GM19397 (cell line): Measurements from ENCODE around the gene METTL25.

Source experiments
- ATAC-seq: cut with Tn5 transposase; IDR thresholded peaks from one replicate; pipeline ENCODE4 v1.9.1; 2021; ENCODE audit warnings: mild to moderate bottlenecking, moderate library complexity; ENCODE audit not compliant: unreplicated experiment

The METTL25 gene

GRCh38 chr12:82400819-82401218 is 42.5 kb downstream of the METTL25 start:
- no peak for ATAC-seq

GRCh38 chr12:82406651-82407050 is 48.3 kb downstream of the METTL25 start:
- no peak for ATAC-seq

DNA sequence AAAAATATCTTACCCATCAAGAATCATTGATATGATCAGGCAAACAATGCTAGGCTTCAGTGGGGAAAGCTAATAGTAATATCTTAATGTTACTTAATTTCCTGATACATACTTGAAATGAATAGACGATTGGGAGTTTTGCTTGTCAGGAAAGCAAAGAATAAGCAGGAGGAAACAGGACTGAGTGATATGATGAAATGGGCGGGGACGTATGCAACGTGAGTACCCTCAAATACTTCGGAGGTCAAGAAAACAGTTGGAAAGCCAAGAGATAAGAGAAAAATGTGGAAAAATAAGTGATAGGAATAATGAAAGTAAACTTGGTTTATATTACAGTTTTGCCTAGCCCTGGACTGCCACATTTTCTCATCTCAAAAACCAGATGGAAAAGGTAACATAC is 49.2 kb downstream of the METTL25 start:
- ATAC-seq = no peak

DNA sequence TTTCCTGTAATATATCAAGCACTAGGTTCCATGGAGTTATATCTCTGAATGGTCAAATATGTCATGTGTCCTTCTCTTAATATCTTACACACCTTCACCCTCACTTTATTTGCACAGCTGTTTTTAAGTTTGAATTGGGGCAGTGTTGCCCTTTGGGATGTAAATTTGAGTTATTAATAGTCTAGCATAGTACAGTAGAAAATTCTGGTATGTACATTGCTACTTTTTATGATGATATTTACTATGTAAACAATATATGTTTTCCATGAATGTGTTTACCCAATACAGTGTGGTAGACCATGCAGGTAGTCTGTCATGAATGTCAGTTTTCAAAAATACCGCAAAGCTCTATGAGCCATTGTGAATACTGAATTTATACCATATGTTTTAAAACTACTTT is 50.5 kb downstream of the METTL25 start:
- no peak for ATAC-seq

DNA sequence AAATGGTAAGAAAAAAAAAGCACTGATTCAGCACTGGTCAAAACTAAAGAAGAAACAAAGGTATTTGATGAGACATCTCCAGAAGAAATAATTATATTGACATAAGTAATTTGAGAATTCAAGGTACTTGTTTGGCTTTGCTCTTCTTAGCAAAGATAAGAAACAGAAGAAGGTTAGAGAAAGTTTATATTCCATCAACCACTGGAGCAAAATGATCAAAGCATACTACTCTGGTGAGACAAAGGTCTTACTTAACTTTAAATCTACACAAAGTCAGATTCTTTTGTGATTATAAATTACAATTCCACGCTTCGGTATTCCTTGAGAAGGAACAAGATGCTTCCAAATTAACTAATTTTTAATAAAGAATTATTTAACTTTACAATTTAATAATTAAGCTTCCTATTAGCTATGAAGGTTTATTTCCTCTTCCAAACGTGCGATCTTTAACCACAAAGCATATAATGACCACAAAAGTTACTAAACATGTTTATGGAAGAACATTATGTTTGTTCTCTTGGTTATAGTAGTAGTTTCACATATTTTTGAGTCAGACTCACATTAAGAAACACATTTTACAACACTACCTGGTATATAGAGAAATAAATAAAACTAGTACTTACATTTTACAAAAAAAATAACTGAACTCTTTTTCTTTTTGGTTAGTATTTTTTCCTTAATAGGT is 53.4 kb downstream of the METTL25 start:
- ATAC-seq = no peak

DNA sequence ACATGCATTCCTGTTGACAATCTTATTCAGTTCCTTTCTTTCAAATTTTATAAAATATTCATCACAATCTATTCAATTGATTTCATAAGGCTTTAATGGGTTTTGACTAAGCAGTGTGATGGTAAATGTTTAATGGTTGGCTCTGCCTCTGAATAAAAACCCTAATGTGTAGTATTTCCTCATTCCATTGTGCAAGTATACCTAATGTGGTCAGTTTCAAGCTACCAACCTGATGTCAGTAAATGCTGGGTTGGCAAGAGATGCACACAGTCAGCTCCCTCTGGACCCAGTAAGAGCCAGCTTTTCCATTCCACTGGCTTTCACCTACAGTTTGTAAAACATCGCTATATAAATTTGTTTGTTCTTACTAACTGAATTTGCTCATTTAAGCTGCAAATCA is 53.9 kb downstream of the METTL25 start:
- ATAC-seq = no peak

DNA sequence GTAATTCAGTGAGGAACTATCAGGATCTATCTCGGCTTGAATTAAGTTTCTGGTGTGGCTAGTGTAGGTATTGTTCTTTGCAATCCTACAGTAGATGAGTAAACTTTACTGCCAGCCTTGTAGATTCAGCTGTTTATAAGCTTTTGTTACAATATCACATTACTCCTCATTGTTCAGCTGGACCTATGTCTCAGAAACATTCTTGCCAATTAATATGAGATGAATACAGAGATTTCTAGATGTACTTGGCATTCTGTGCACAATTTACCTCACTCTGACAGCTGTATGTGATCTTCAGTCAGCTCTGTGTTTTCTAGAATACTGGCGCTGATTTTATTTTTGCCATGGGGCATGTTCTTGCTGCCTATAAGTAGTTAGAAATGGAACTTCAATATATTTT is 55.7 kb downstream of the METTL25 start:
- no peak for ATAC-seq

DNA sequence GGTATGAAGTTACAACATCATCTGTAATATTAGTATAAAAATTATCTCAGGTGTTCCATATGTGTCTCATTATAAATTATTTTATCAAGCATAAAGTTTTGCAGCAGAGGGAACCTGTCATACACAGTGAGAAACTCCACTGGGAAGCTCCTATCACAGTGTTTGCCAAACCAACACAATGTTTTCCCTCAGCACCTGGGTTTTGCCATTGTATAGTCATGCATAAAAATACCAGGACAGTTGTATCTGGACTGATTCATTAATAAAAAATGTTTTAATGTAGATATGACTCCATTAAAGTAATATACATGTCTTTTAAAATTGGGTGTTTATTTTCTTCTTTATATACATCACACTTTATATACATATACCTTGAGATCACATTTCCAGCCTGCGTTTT is 56.6 kb downstream of the METTL25 start:
- no peak for ATAC-seq

GRCh38 chr12:82415402-82415801 is 57.1 kb downstream of the METTL25 start:
- no peak for ATAC-seq

DNA sequence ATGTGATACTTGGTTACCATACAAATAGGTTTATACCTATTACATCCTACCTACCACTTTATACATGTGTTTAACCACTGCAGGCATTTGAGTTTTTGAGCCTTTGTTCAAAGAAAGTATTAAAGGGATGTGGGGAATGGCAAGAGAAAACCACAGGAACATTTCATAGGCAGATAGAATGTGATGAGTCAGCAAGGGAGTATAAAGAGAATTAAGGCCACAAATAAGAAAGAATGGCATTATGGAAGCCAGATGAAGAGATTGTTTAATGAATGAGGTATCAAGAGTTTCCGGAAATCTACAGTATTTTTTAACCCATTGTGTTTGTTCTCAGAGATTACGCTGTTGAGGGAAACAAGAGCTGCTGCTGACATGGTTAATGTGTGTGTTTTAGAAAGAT is 66.9 kb downstream of the METTL25 start:
- no peak for ATAC-seq

DNA sequence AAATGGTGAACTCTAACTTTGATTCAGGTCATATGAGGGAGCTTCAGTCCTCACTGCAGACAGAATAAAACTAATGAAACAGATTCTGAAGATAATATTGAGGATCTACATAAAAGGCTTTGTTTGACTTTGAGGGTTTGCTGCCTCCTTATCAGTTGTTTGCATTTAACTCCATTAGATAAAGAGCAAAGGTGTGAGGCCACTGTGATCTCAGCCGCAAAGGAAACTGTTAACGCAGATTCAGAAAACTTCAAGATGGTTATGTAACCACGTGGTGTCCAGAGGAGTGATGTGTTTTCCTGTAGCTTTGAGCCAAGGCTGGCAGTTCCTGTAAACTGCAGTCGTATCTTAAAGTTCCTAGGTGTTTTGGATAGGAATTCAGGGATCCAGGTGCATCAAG is 67.8 kb downstream of the METTL25 start:
- ATAC-seq = no peak

DNA sequence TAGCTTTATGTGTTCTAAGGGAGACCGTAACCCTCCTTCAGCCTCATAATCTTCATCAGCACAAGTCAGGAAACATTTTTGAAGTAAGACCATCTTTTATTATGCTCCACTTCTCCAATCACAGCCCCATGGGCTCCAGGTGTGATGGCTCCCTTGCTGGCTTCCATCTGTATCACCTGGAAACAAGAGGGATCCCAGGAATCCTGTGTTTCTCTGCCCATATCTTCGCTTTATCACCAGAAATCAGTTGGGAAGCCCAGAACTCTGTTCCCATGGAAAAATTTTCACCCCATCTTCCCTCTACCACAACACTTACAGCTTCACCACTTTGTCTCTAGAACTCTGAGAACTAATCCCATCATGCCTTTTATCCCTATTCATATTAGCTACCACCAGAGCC is 68.3 kb downstream of the METTL25 start:
- ATAC-seq = no peak

GRCh38 chr12:82430541-82431145 is 72.3 kb downstream of the METTL25 start:
- no peak for ATAC-seq

GRCh38 chr12:82434392-82434911 is 76.1 kb downstream of the METTL25 start:
- ATAC-seq = no peak

- no peak for ATAC-seq
Measured at GRCh38 chr12:82436354-82436753, 78.0 kb downstream of the METTL25 start.

GRCh38 chr12:82437744-82438143 is 79.4 kb downstream of the METTL25 start:
- no peak for ATAC-seq

GRCh38 chr12:82438356-82438755 is 80.0 kb downstream of the METTL25 start:
- no peak for ATAC-seq

DNA sequence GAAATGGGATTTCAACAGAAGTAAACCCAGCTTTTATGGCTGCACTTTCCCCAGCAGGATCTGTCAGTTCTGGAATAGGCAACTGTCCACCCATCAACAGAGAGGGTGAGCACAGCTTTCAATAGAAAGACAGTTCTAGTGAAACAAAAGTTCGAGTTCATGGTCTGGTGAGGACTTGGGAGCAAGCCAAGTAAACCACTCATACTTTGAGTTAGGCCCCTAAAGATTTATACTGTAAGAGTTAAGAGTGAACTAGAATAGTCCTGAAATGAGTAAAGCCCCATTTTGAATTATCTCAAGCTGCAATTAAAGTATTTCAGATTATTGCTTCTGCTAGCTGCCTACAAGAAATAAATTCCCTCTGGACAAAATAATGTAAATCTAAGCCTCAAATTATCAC is 82.6 kb downstream of the METTL25 start:
- ATAC-seq = no peak

GRCh38 chr12:82448911-82449578 is 90.7 kb downstream of the METTL25 start:
- no peak for ATAC-seq

DNA sequence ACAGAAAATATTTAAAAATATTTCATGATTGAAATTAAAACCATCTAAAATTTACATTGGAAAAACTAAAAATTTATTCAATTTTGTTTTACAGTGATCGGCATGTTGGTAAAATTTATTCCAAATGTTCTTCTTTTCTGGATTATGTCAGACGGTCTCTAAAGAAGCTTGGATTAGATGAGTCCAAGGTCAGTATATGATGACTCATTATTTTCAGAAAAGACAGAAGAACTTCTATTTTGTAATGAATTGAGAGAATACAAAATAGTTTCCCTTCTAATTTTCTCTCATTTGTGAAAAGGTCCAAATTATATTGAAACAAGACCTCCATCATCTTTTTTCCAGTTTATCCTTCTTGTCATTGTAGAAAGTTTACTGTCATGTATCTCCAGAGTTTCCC is 98.3 kb downstream of the METTL25 start:
- no peak for ATAC-seq

DNA sequence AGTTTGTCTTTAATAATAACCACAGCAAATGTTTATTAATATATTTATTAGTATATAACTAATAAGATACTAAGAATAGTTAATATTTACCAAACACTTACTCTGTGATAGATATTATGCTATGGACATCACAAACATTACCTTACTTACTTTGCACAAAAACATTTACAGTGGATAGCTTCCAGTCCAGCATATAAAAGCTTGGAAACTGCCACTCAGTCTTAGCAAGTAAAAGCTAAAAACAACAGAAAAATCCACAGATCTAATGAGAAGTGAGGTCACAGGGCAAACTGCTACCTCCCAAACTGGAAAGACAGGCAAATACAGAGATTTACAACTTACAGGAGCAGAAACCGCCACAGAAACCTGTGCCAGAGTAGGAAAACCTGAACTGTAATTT is 99.8 kb downstream of the METTL25 start:
- ATAC-seq = no peak

GRCh38 chr12:82461393-82461792 is 103.1 kb downstream of the METTL25 start:
- no peak for ATAC-seq
